GM23248 (cell line): ENCODE data around the gene SHCBP1L. TPM values are rescaled to one million over a fixed set of nuclear protein-coding genes. Genes with fewer than 3 reads are reported as not detected.

Source experiments
- DNase-seq: peaks from one replicate; pipeline ENCODE4 v3.0.0-alpha.2; 2015
- H2AFZ ChIP-seq: fragments of 200-600 bp; sonication (generic); 2 replicates; pipeline ENCODE4 v1.6.1; 2016; ENCODE audit warnings: antibody characterized with exemption
- H3F3A ChIP-seq: fragments of 200-600 bp; sonication (generic); 2 replicates; pipeline ENCODE4 v1.6.1; 2016; ENCODE audit warnings: mild to moderate bottlenecking, antibody characterized with exemption, mixed run types; ENCODE audit not compliant: insufficient read depth
- H3K27ac ChIP-seq: fragments of 200-600 bp; sonication (generic); 2 replicates; pipeline ENCODE4 v1.5.1; 2016; ENCODE audit warnings: mild to moderate bottlenecking
- H3K27me3 ChIP-seq: fragments of 200-600 bp; sonication (generic); replicated peaks from 2 replicates; pipeline ENCODE4 v1.6.1; 2016; ENCODE audit warnings: mild to moderate bottlenecking; ENCODE audit not compliant: insufficient read depth
- H3K36me3 ChIP-seq: fragments of 200-600 bp; sonication (generic); 2 replicates; pipeline ENCODE4 v1.6.1; 2016; ENCODE audit warnings: low read depth, mild to moderate bottlenecking
- H3K4me1 ChIP-seq: fragments of 200-600 bp; sonication (generic); 2 replicates; pipeline ENCODE4 v1.6.1; 2016; ENCODE audit warnings: mild to moderate bottlenecking; ENCODE audit not compliant: insufficient read depth
- H3K4me2 ChIP-seq: fragments of 200-600 bp; sonication (generic); one replicate; pipeline ENCODE4 v1.6.1; 2016; ENCODE audit warnings: mild to moderate bottlenecking; ENCODE audit not compliant: unreplicated experiment
- H3K4me3 ChIP-seq: fragments of 200-600 bp; sonication (generic); 2 replicates; pipeline ENCODE4 v1.5.1; 2016; ENCODE audit warnings: mild to moderate bottlenecking
- H3K79me2 ChIP-seq: fragments of 200-600 bp; sonication (generic); 2 replicates; pipeline ENCODE4 v1.6.1; 2016; ENCODE audit warnings: mild to moderate bottlenecking; ENCODE audit not compliant: insufficient read depth
- H3K9ac ChIP-seq: fragments of 200-600 bp; sonication (generic); 2 replicates; pipeline ENCODE4 v1.6.1; 2016; ENCODE audit warnings: mild to moderate bottlenecking
- H3K9me2 ChIP-seq: fragments of 200-600 bp; sonication (generic); 2 replicates; pipeline ENCODE4 v1.6.1; 2016; ENCODE audit warnings: mixed run types, mild to moderate bottlenecking, moderate library complexity; ENCODE audit not compliant: insufficient read depth
- H3K9me3 ChIP-seq: fragments of 200-600 bp; sonication (generic); one replicate; pipeline ENCODE4 v1.6.1; 2017; ENCODE audit warnings: low read depth
- H4K20me1 ChIP-seq: fragments of 200-600 bp; sonication (generic); 2 replicates; pipeline ENCODE4 v1.6.0; 2016; ENCODE audit not compliant: insufficient read depth
- EZH2 ChIP-seq: fragments of 200-600 bp; sonication (generic); IDR thresholded peaks from 2 replicates; pipeline ENCODE4 v1.6.1; 2018; ENCODE audit warnings: antibody characterized with exemption, mild to moderate bottlenecking; ENCODE audit not compliant: insufficient read depth, poor library complexity, severe bottlenecking
- EZH2phosphoT487 ChIP-seq: fragments of 200-600 bp; sonication (generic); IDR thresholded peaks from 2 replicates; pipeline ENCODE4 v1.6.1; 2018; ENCODE audit warnings: antibody characterized with exemption, moderate library complexity, mild to moderate bottlenecking, low read depth; ENCODE audit not compliant: insufficient read depth
- WGBS, 2 experiments: methylation state at CpG; one replicate each; pipeline ENCODE4 v1.1.6; 2015 to 2017; ENCODE audit warnings: low lambda C conversion rate in 2 of 2, low coverage in 1 of 2; ENCODE audit errors: missing lambda C conversion rate in 2 of 2; 5-methylcytosine and 5-hydroxymethylcytosine counted together
- in situ Hi-C: fragments of 300-500 bp; cut with MboI; formaldehyde crosslinking; loops from 2 replicates; pipeline ENCODE4 v1.15.0; 2020
- polyA plus RNA-seq: library from polyadenylated mRNA; unstranded; fragments of >200 nt; fragmentation: Nextera tagmentation; extraction: Ambion mirVana; gene quantifications from 2 replicates; pipeline ENCODE4 v1.2.1, GENCODE V29; 2016
- total RNA-seq: library from RNA; depleted of rRNA; stranded (reverse); fragments of >200 nt; shearing (Covaris generic); gene quantifications from 2 replicates; pipeline ENCODE4 v1.2.3, GENCODE V29; 2014

The SHCBP1L gene
- total and polyA plus RNA-seq, 2 experiments from 2014 or later = not detected

GRCh38 chr1:182968836-182969734 is 16.1 kb upstream of the SHCBP1L start:
- Histone ChIP-seq H3K4me2 (no peak overlapping the region), H3K27me3 (no peaks in the 10 kb centered on the region), H3K4me3 (no peak overlapping the region), H2AFZ (no peak overlapping the region), H3K9me3 (no peaks in the 10 kb centered on the region), H4K20me1 (no peaks in the 10 kb centered on the region), H3K4me1 (peaks cover 9% of the 10 kb centered on the region; the same call in 1 of the 2 replicates), H3K36me3 (no peaks in the 10 kb centered on the region), H3K9me2 (no peaks in the 10 kb centered on the region), H3K27ac (no peak overlapping the region), H3K79me2 (no peaks in the 10 kb centered on the region), H3F3A (peaks cover 10% of the 10 kb centered on the region), H3K9ac (no peak overlapping the region)
- no peak for DNase-seq
- 86 to 90% methylated on average over 5 of the region's 5 CpGs for WGBS, 2 experiments
- TF ChIP-seq EZH2phosphoT487 = no peak
- TF ChIP-seq EZH2 = no peak
- in situ Hi-C loops = loop anchor here (10.0 kb wide), 1 partner anchor 166 kb away; no protein-coding TSS in a partner anchor

DNA sequence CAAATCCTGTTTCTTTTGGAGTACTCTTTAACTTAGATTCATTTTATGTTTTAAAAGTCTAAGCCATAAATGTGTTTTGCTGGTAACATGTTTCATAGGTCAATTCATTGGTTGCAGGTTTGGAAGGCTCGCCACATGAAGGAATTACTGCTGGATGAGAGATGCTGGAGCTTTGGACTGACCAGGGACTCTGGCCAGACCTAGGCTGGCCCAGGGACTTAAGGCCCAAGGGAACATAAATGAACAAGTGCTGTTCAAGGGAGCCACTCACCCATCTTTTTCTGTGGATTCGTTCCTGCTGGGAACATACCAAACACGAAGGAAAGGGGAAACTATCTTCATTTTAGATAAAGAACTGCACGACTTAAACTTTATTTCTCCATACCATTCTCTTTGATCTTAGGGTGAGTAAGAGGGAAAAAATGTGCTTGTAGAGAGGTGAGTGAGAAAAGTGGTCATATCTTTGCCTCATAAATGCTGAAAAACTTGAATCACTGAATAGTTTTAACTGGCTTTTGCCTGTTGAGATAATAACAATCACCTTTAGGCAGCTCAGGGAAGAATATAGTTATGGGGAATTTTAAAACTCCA is 15.3 kb upstream of the SHCBP1L start:
- Histone ChIP-seq H3K9me3 (no peaks in the 10 kb centered on the region), H3K27me3 (no peaks in the 10 kb centered on the region), H3K4me1 (peaks cover 10% of the 10 kb centered on the region; the same call in 1 of the 2 replicates), H3K9me2 (no peaks in the 10 kb centered on the region), H3K27ac (no peak overlapping the region), H2AFZ (no peak overlapping the region), H3K9ac (no peak overlapping the region), H3K79me2 (peaks cover 5% of the 10 kb centered on the region; the same call in 1 of the 2 replicates), H3K4me2 (no peak overlapping the region), H3K4me3 (no peak overlapping the region), H4K20me1 (no peaks in the 10 kb centered on the region), H3F3A (peaks cover 10% of the 10 kb centered on the region), H3K36me3 (no peaks in the 10 kb centered on the region)
- peak; percentile 24 for DNase-seq
- WGBS, 2 experiments = 64 to 66% methylated on average over 4 of the region's 4 CpGs
- in situ Hi-C loops = loop anchor here (10.0 kb wide), 1 partner anchor 167 kb away; no protein-coding TSS in a partner anchor
- no peak for TF ChIP-seq EZH2phosphoT487
- no peak for TF ChIP-seq EZH2

DNA sequence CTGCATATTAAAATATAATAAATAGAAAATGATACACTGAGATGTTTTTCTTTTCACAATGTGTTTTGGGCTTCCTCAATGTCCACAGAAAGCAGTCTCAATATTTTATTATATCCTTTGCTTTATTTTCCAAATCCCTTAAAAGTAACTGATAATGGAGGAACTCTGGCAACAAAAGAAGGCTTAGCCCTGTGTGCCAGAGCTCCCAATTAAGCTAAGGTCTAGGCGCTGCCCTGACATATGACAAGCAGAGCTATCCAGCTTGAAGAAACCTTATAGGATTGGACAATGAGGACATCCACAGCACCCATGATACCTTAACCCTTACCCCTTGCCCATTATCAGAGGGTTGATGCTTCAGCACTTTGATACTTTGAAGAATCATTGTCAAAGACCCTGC is 12.9 kb upstream of the SHCBP1L start:
- in situ Hi-C loops = loop anchor here (10.0 kb wide), 1 partner anchor 169 kb away; no protein-coding TSS in a partner anchor
- H3F3A ChIP-seq = peaks cover 14% of the 10 kb centered on the region
- H3K9ac ChIP-seq = no peak overlapping the region
- H3K36me3 ChIP-seq = no peaks in the 10 kb centered on the region
- no peaks in the 10 kb centered on the region for H3K9me2 ChIP-seq
- 96 to 100% methylated on average over 1 of the region's 1 CpG for WGBS, 2 experiments
- H4K20me1 ChIP-seq = no peaks in the 10 kb centered on the region
- H3K27ac ChIP-seq = no peak overlapping the region
- peaks cover 20% of the 10 kb centered on the region; the same call in 1 of the 2 replicates for H3K79me2 ChIP-seq
- H3K27me3 ChIP-seq = no peaks in the 10 kb centered on the region
- DNase-seq = no peak
- no peaks in the 10 kb centered on the region for H3K9me3 ChIP-seq
- no peak overlapping the region for H3K4me2 ChIP-seq
- no peak overlapping the region for H3K4me3 ChIP-seq
- H2AFZ ChIP-seq = no peak overlapping the region
- peaks cover 17% of the 10 kb centered on the region; the same call in 1 of the 2 replicates for H3K4me1 ChIP-seq
- no peak for TF ChIP-seq EZH2phosphoT487
- no peak for TF ChIP-seq EZH2

- TF ChIP-seq EZH2 (no peak), EZH2phosphoT487 (no peak)
- no peak for DNase-seq
- 95 to 96% methylated on average over 1 of the region's 1 CpG for WGBS, 2 experiments
- H4K20me1 ChIP-seq = no peaks in the 10 kb centered on the region
- peaks cover 14% of the 10 kb centered on the region for H3F3A ChIP-seq
- no peak overlapping the region for H3K4me2 ChIP-seq
- H3K27ac ChIP-seq = no peak overlapping the region
- in situ Hi-C loops = loop anchor here (10.0 kb wide), 1 partner anchor 170 kb away; no protein-coding TSS in a partner anchor
- no peaks in the 10 kb centered on the region for H3K9me2 ChIP-seq
- peaks cover 17% of the 10 kb centered on the region; the same call in 1 of the 2 replicates for H3K4me1 ChIP-seq
- H3K79me2 ChIP-seq = peaks cover 22% of the 10 kb centered on the region; the same call in 1 of the 2 replicates
- H2AFZ ChIP-seq = peak overlapping the region; percentile 51; the same call in 1 of the 2 replicates
- no peaks in the 10 kb centered on the region for H3K9me3 ChIP-seq
- H3K27me3 ChIP-seq = no peaks in the 10 kb centered on the region
- H3K9ac ChIP-seq = no peak overlapping the region
- no peak overlapping the region for H3K4me3 ChIP-seq
- H3K36me3 ChIP-seq = no peaks in the 10 kb centered on the region
Observed at GRCh38 chr1:182965096-182965495, 12.1 kb upstream of the SHCBP1L start.
